Measurements from ENCODE around the gene SHOC1.

Gene SHOC1

DNA sequence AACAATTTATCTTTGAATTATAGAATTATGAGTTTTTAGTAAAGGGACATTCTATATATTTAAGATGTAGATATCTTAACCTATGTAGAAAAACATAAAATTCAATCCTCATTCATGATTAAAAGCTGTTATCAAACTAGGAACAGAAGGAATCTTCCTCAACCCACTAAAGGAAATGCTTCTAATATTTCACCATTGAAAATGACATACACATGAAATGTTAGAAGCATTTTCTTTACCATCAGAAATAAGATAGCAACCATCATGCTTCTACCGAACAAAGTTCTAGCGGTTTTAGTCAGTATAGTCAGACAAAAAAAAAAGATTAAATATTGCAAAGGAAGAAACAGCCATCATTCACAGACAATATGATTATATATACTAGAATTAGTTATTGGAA lies 32.2 kb downstream of the SHOC1 start:
- H3K9ac ChIP-seq (ENCODE audit: low read depth, low read length): no peak overlapping the region
- no peak overlapping the region for H3K27ac ChIP-seq (ENCODE audit: low read depth, low read length)
- H3K4me1 ChIP-seq (ENCODE audit: control insufficient read depth, insufficient read depth, low read length): 0 out of 2 replicates have a peak, but pooled peaks cover 4% of the 10 kb centered on the region
- H3K27me3 ChIP-seq (ENCODE audit: control insufficient read depth, insufficient read depth, low read length): no peaks in the 10 kb centered on the region
- no peak overlapping the region for H3K4me3 ChIP-seq (ENCODE audit: low read depth, low read length)
- H3K9me3 ChIP-seq (ENCODE audit: control insufficient read depth, insufficient read depth, low read length): no peaks in the 10 kb centered on the region
- no peaks in the 10 kb centered on the region for H3K36me3 ChIP-seq (ENCODE audit: control insufficient read depth, insufficient read depth, low read length)

DNA sequence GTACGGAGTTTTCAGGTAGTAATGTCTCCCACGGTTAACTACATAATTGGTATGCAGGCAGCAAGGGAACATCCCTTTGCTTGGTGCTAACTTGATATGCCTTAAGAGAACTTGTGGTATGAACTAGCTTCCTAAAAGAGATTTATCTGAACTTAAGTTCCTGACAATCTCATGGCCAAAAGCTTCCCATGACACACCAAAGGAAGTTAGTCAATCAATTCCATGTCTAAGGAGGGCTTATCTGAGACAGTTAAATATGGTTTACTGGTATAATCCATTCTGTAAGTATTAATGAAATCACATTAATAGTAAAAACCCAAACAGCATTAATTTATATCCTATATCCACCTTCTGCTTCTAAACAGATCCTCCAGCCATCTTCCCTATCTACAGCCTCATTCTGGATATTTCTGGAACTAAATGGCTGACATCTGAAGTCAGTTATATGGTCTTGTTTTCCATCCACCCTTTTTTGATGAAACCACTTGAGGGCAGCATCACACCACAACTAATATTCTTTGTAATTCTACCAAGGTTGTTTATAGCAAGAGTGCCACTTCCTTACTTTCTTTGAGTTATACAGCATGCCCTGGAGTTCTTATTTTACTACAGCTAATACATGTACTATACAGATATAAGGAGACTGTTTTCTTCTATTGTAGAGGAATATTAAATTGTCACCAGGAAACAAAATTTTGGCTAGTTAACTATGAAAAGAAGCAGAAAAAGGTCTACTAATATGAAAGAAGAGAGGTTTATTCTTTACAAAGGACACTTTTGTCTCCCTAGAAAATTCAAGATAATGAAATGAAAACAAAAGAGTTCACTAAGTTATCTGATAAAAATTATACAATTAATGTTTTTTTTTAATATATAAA lies 34.7 kb downstream of the SHOC1 start:
- Histone ChIP-seq H3K9me3 (ENCODE audit: control insufficient read depth, insufficient read depth, low read length) (no peaks in the 10 kb centered on the region), H3K27me3 (ENCODE audit: control insufficient read depth, insufficient read depth, low read length) (no peaks in the 10 kb centered on the region), H3K4me1 (ENCODE audit: control insufficient read depth, insufficient read depth, low read length) (0 out of 2 replicates have a peak, but pooled peaks cover 4% of the 10 kb centered on the region), H3K4me3 (ENCODE audit: low read depth, low read length) (no peak overlapping the region), H3K9ac (ENCODE audit: low read depth, low read length) (no peak overlapping the region), H3K36me3 (ENCODE audit: control insufficient read depth, insufficient read depth, low read length) (no peaks in the 10 kb centered on the region), H3K27ac (ENCODE audit: low read depth, low read length) (no peak overlapping the region)

DNA sequence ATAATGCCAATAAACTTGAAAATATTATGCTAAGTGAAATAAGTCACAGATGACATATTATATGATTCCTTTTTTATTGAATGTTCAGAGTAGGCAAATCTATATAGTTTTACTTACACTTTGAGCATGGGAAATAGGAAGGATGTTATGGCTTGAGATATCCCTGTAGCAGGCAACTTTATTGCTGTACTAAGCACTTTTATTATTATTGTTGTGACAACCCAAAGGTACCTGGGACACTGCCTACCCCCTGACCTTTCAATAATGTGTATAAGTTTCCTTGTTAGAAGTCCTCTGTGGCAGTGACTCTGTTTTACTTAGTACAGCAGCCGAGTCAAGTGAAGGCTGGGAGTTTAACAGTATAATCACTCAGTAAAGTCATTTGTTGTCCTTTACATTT lies 39.9 kb downstream of the SHOC1 start:
- no peaks in the 10 kb centered on the region for H3K36me3 ChIP-seq (ENCODE audit: control insufficient read depth, insufficient read depth, low read length)
- H3K4me3 ChIP-seq (ENCODE audit: low read depth, low read length): no peak overlapping the region
- H3K4me1 ChIP-seq (ENCODE audit: control insufficient read depth, insufficient read depth, low read length): 0 out of 2 replicates have a peak, but pooled peaks cover 2% of the 10 kb centered on the region
- H3K27me3 ChIP-seq (ENCODE audit: control insufficient read depth, insufficient read depth, low read length): no peaks in the 10 kb centered on the region
- H3K27ac ChIP-seq (ENCODE audit: low read depth, low read length): no peak overlapping the region
- no peak overlapping the region for H3K9ac ChIP-seq (ENCODE audit: low read depth, low read length)
- no peaks in the 10 kb centered on the region; the same call in 1 of the 2 replicates for H3K9me3 ChIP-seq (ENCODE audit: control insufficient read depth, insufficient read depth, low read length)

DNA sequence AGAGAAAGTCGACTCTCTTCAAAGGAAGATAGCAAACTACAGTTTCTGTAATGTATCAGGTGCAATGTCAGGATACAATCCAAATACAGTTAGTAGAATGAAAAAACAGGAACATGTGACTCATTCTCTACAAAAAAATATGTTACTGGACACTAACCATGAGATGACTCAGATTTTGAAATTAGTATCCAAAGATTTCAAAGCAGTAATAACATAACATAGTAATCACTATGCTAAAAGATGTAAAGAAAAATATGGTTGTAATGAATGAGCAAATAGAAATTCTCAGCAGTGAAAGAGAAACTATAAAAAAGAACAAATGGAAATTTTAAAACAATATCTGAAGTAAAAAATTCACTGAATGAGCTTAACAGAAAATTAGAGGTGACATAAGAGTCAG lies 42.3 kb downstream of the SHOC1 start:
- no peaks in the 10 kb centered on the region for H3K4me1 ChIP-seq (ENCODE audit: control insufficient read depth, insufficient read depth, low read length)
- H3K4me3 ChIP-seq (ENCODE audit: low read depth, low read length): no peak overlapping the region
- H3K9ac ChIP-seq (ENCODE audit: low read depth, low read length): no peak overlapping the region
- no peaks in the 10 kb centered on the region for H3K36me3 ChIP-seq (ENCODE audit: control insufficient read depth, insufficient read depth, low read length)
- no peaks in the 10 kb centered on the region; the same call in 1 of the 2 replicates for H3K9me3 ChIP-seq (ENCODE audit: control insufficient read depth, insufficient read depth, low read length)
- no peak overlapping the region for H3K27ac ChIP-seq (ENCODE audit: low read depth, low read length)
- no peaks in the 10 kb centered on the region for H3K27me3 ChIP-seq (ENCODE audit: control insufficient read depth, insufficient read depth, low read length)

Measured in HUES48 (cell line).